Muscle of arm (tissue), 12 donors: ENCODE results near the gene ADORA3. TPM values are rescaled to one million over a fixed set of nuclear protein-coding genes. Genes with fewer than 3 reads are reported as not detected.

Experiments used
- polyA plus RNA-seq, 12 donors: library from polyadenylated mRNA; unstranded; fragments of 120-200 nt; gene quantifications; one replicate each; pipeline ENCODE4 v1.2.1, GENCODE V29; 2013; ENCODE audit not compliant: insufficient read length in 12 of 12

The ADORA3 gene
- polyA plus RNA-seq, 12 donors = 0.26 to 0.81 (median 0.44) TPM; not detected in 2

Other genes with a start within 250 kb of the ADORA3 start
- not detected for gene CHIA, start 212.8 kb downstream of the ADORA3 start, polyA plus RNA-seq
- gene OVGP1, start 75.9 kb downstream of the ADORA3 start, polyA plus RNA-seq = 1 to 10 TPM in 9 of 12 donors, under 1 TPM in 1, not detected in 2; 0.80 to 2.8 (median 1.7) TPM
- gene WDR77, start 54.4 kb downstream of the ADORA3 start, polyA plus RNA-seq = 10 to 100 TPM in 11 of 12 donors, not detected in 1; 31.2 to 45.2 (median 37.6) TPM
- 100 to 1,000 TPM in 11 of 12 donors, not detected in 1; 148 to 324 (median 295) TPM for gene ATP5PB, start 54.2 kb downstream of the ADORA3 start, polyA plus RNA-seq
- gene C1orf162, start 29.6 kb downstream of the ADORA3 start, polyA plus RNA-seq = 10 to 100 TPM in 1 of 12 donors, 1 to 10 TPM in 9, not detected in 2; 2.3 to 12.5 (median 4.6) TPM
- gene TMIGD3, start within 50 bp of the ADORA3 start, polyA plus RNA-seq = 1 to 10 TPM in 1 of 12 donors, under 1 TPM in 9, not detected in 2; 0.28 to 1.1 (median 0.61) TPM
- 10 to 100 TPM in 11 of 12 donors, not detected in 1; 51.4 to 76.6 (median 61.9) TPM for gene RAP1A, start 116.2 kb upstream of the ADORA3 start, polyA plus RNA-seq
- 10 to 100 TPM in 11 of 12 donors, not detected in 1; 11.3 to 79.0 (median 43.3) TPM for gene INKA2, start 235.8 kb upstream of the ADORA3 start, polyA plus RNA-seq